Stomach (tissue), 4 donors: ENCODE measurements around the gene NOS3.

Experiments
- CTCF ChIP-seq, 7 experiments: fragments of 450-650 bp in 4 of 7; fragments of 200-600 bp in 3 of 7; sonication (generic) in 3 of 7; IDR thresholded peaks; one replicate each; pipeline ENCODE4 v1.5.1; 2016 to 2019; ENCODE audit warnings: antibody characterized with exemption in 7 of 7, control low read depth in 2 of 7, mild to moderate bottlenecking in 1 of 7
- EP300 ChIP-seq: sonication (generic); formaldehyde crosslinking; IDR thresholded peaks from one replicate; pipeline ENCODE4 v1.6.1; 2017; ENCODE audit warnings: antibody characterized with exemption
- POLR2A ChIP-seq, 4 donors: fragments of 450-650 bp; IDR thresholded peaks; one replicate each; pipeline ENCODE4 v1.6.1; 2016; ENCODE audit warnings: antibody characterized with exemption in 4 of 4, control low read depth in 2 of 4, mild to moderate bottlenecking in 1 of 4, moderate library complexity in 1 of 4
- POLR2AphosphoS5 ChIP-seq, 3 donors: sonication (generic); formaldehyde crosslinking; IDR thresholded peaks; one replicate each; pipeline ENCODE4 v1.6.1; 2016; ENCODE audit warnings: antibody characterized with exemption in 3 of 3

GRCh38 chr7:150994141-150994837, 3.5 kb downstream of the NOS3 start:
- no peak for TF ChIP-seq CTCF (IDR thresholded peaks at IDR 0.05)
- no peak for TF ChIP-seq EP300
- no peak for TF ChIP-seq POLR2A (IDR thresholded peaks at IDR 0.05)
- no peak for TF ChIP-seq POLR2AphosphoS5 (IDR thresholded peaks at IDR 0.05)
